NCI-H446 (cell line): ENCODE results near the gene ASB16.
"Not testable (repeated sequence)": the region's sequence is repeated elsewhere in the genome, so short reads cannot be mapped to it uniquely, and the experiment has no call there.

ENCODE experiments used
- DNase-seq, 2 experiments: peaks; one replicate each; lab custom pipeline; 2025; lab: John Stamatoyannopoulos, UW

The ASB16 gene

GRCh38 chr17:44149066-44149465 is 21.4 kb upstream of the ASB16 start:
- DNase-seq: not testable (repeated sequence)

DNA sequence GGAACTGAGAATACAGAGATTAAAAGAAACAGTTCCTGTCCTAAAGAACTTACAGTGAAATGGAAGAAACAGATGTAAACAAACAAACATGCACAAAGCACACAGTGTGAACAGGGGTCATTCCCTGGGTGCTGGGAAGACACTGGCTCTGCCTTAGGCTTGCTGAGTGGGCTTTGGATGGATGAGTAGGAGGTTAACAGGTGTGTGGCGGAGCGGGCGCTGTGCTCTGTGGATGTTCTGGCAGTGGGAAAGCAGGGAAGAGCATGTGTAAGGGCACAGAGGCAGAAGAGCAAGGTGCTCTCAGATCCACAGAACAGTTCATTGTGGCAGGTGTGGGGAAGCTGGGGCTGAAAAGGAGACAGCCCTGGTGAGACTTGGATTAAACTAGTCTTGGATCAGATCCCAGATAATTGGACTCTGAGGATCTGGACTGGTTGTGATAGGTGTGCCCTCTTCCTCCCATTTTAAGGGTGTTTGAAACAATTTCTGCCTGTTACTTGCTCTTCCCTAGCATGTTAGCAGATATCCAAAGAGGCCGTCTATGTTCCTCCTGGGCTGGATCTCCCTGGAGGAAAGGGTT is 20.7 kb upstream of the ASB16 start:
- DNase-seq: no peak

DNA sequence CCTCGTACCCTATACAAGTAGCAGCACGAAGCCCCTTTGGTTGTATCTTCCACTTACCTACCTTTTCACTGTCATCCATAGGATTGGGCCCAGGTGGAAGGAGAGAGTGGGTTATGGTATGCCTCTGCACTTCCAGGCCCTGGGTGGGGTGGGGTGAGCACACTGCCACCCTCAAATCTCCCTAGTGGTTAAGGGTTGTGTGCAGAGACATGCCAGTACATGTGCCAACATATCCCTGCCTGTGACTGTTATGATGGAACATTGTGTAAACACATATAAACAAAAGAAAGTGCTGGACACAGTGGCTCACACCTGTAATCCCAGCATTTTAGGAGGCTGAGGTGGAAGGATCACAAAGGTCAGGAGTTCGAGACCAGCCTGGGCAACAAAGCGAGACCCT is 17.6 kb upstream of the ASB16 start:
- no peak for DNase-seq

GRCh38 chr17:44155488-44155887 is 15.0 kb upstream of the ASB16 start:
- no peak for DNase-seq

- no peak for DNase-seq
Observed at GRCh38 chr17:44159519-44160210, 10.8 kb upstream of the ASB16 start.

DNA sequence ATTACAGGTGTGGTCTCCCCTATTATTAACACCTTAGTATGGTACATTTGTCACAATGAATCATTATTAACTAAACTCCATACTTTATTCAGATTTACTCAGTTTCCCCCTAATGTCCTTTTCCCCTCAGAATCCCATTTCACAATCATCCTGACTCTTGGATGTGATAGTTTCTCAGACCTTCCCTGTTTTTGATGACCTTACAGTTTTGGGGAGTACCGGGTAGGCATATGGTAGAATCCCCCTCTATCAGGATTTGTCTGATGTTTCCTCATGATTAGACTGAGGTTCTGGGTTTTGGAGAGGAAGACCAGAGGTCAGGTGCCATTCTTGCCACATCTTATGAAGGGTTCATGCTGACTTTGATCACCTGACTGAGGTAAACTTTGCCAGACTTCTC is 6.0 kb upstream of the ASB16 start:
- DNase-seq: no peak

DNA sequence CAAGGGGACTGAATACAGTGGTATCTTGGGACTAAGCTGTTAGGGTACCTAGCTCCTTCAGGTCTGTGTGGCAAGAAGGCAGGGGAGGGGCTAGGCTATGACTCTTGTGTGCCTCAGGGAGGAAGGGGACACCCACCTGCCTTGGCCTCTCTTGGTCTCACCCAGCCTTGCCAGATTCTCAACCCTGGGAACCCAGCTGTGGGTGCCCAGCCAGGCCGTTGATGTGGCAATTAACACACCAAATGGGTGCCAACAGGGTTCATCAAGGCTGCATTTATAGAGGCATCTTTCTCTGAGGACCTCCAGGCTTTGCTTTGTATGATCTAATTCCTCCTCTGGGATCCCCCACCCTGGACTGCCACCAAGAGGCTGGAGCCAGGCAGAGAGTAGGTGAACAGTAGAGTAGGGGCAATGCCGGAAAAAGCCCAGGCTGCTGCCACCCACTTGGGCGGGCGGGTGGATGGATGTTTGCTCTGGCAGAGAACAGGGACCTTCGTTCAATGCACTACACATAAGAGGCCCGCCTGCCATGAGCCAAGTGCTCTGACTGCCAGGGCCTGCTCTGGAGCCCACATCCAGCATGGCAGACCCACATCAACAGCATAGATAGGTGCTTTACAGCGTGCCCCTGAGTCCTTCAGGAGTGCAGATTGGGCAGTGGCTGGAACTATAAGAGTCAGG is 3.2 kb upstream of the ASB16 start:
- DNase-seq: no peak

GRCh38 chr17:44170135-44170498 is 387 bp upstream of the ASB16 start:
- no peak for DNase-seq

DNA sequence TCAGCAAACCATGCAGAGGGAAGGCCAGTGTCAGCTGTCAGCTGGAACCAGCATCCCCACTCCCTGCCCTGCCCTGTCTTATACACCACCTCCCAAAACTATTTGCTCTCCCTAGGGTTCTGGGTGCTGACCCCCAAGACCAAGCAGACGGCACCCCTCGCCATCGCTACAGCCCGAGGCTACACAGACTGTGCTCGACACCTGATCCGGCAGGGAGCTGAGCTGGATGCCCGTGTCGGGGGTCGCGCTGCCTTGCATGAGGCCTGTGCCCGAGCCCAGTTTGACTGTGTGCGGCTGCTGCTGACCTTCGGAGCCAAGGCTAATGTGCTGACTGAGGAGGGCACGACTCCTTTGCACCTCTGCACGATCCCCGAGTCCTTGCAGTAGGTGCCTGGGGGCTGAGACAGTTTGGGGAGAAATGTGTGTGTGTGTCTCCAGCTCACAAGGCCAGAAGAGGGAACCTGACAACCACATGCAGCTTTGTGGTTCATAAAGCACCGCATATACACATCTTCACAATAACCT is 1.5 kb downstream of the ASB16 start:
- no peak for DNase-seq

- DNase-seq: no peak
Observed at GRCh38 chr17:44174427-44174826, 3.9 kb downstream of the ASB16 start.

DNA sequence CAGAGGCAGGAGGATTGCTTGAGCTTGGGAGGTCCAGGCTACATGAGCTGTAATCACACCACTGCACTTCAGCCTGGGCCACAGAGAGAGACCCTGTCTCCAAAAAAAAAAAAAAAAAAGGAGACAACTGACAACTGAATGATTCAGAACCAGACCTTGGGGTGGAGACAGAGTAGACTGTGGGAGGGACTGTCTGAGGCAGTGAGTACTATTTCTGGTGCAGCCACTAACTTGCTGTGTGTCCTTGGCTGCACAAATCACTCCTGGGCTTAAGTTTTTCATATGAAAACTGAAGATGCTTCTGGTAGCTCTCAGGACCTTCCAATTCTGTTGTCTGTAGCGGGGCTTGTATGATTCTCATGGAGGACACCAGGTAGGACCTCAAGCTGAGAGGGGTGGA is 5.8 kb downstream of the ASB16 start:
- DNase-seq: no peak

GRCh38 chr17:44176671-44177501 is 6.4 kb downstream of the ASB16 start:
- no peak for DNase-seq

GRCh38 chr17:44177640-44178039 is 7.1 kb downstream of the ASB16 start:
- DNase-seq: no peak

DNA sequence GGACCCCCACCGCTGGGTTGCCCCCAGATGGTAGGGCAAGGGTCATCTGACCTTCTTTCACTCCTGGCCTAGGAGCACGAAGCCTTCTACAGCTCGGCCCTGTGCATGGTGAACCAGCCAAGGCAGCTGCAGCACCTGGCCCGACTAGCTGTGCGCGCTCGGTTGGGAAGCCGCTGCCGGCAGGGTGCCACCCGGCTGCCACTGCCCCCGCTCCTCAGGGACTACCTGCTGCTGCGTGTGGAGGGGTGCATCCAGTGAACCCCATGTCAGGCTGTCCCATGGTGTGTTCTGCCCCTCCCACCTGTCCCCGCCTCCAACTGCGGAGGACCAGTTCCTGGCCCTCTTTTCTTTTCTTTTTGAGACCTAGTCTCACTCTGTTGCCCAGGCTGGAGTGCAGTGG is 7.6 kb downstream of the ASB16 start:
- DNase-seq: no peak

GRCh38 chr17:44183024-44183423 is 12.5 kb downstream of the ASB16 start:
- DNase-seq: no peak

- no peak for DNase-seq
Observed at GRCh38 chr17:44184212-44184810, 13.8 kb downstream of the ASB16 start.

DNA sequence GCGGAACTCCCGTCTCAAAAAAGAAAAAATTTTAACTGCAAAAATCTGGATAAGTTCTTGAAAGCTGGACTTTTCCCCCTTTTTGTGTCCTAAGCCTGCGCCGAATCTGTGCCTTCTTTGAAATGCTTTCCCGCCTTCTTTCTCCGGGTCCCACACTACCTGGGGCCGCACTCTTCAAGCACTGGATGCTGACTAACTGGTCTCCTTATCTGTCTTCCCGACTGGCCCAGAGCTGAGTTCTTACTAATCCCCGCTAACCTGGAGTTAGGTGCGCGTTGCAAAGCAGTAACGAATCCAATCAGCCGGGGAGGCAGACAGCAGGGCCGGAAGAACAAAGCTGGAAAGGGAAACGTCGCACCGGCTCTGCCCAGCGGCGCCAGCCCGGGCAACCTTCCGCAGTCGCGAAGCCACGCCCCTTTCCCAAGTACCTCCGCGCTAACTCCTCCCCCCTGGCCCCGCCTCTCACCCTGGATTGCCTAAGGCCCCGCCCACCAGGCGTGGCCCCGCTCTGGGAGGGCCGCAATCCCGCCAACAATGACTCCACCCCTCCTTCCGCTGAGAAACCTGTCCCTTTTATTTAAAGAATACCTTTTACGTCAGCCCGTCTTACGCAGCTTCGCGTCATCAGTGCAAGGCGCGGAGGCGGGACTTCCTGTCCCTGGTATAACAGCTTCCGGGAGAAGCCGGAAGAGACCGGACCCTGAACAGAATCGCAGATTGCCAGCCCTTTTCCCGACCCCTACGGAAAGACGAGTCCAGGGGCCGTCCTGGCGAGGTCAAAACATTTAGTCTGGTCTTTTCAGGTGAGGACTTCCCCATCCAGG is 16.0 kb downstream of the ASB16 start, which contains the start of gene TMUB2:
TMUB2 (plus strand) TSS at position 666 of the 824 bp plus-strand sequence. CDS start 737 bp downstream, outside the sequence.
- DNase-seq: peak; percentile 94 to 99

DNA sequence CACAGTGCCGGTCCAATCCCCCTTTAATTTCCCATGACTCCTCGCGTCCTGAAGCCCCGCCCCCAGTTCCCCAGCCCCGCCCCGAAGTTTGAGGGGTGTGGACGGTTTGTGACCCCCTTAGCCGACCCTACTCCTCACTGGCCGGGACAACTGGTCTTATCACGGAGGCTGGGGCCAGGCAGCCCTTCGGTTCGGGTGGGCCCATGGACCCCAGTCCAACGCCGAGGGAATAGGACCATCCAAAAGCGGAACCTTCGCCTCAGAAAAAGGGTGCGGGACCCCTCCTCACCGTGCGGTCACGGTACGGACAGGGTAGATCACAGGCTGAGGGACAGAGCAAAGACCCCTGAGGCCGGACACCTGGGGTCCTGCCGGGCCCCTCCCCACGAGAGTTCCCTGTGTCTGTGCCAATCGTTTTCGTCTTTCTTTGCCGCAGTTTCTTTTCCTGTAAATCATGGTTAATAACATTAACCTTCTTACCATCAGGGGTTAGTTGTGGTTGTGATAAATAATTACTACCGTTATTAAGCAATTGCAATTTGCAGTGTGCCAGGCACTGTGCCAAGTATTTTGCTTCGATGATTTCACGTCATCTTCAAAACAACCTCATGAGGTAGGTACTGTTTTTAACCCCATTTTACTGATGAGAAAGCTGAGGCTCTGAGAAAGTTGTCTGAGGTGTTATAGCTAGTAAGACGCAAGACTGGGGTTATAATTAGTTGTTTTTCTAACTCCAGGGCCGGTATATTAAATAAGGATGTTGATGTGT is 16.8 kb downstream of the ASB16 start:
- peak; percentile 57 to 74 for DNase-seq

GRCh38 chr17:44188576-44189403 is 18.3 kb downstream of the ASB16 start:
- DNase-seq: no peak
